Thyroid gland (tissue), 4 donors: ENCODE results near the gene ANTXR2.

Source experiments
- CTCF ChIP-seq, 6 experiments: fragments of 200-600 bp in 3 of 6; fragments of 450-650 bp in 3 of 6; sonication (generic) in 3 of 6; IDR thresholded peaks; one replicate each; pipeline ENCODE4 v1.5.1; 2016 to 2019; ENCODE audit warnings: antibody characterized with exemption in 6 of 6, mild to moderate bottlenecking in 2 of 6, inconsistent platforms in 1 of 6, moderate library complexity in 1 of 6
- POLR2A ChIP-seq, 2 donors: fragments of 450-650 bp; IDR thresholded peaks; one replicate each; pipeline ENCODE4 v1.6.1; 2017; ENCODE audit warnings: antibody characterized with exemption in 2 of 2, mild to moderate bottlenecking in 2 of 2, moderate library complexity in 1 of 2

- no peak for TF ChIP-seq POLR2A (IDR thresholded peaks at IDR 0.05)
- no peak for TF ChIP-seq CTCF (IDR thresholded peaks at IDR 0.05)
Measured at GRCh38 chr4:80090090-80090489, 17.1 kb upstream of the ANTXR2 start.
